ENCODE data around the gene NDOR1. TPM values are rescaled to one million over a fixed set of nuclear protein-coding genes. Genes with fewer than 3 reads are reported as not detected.

The NDOR1 gene
- total and polyA plus RNA-seq, 2 of the 8 experiments (the other 6 are each of a cell fraction or from before 2014, with no cell fraction given) = 25.7 to 32.3 TPM

DNA sequence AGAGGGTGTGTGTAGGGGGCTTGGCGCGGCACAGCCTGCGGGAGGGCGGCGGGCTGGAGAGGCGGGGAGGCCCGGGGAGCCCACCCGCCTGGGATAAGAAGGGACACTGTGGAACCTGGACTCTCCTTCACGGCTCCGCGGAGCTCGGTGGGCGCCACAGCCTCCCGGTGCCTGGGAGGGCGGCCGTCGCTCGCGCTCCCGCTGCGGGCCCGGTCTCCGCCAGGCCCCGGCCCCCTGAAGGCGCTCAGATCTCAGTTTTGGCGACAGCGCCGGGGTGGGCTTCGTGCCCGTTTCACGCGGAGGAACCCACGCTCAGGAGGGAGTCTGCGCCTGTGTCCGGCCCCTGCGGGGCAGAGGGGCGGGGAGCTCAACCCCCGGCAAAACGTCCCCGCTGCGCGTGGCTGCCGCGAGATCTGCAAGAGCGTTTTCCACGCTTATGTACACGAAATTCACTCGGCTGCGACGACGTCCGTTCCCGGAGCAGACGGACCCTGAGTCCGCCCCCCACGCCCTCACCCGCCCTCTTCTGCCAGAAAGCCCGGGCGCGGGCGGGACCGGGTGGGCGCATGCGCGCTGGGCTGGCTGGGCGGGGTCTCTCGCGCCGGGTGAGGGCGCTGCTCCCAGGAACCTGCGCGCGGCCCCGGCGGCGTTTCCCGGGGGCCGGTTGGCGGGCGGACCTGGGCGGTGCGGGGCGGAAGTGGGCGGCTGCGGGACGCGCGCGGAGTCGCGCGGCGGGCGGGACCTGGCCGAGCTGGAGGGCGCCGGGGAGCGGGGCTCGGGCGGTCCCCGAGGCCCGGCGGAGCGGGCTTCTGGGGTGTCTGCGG is 49.3 kb downstream of the NDOR1 start, which contains the start of gene NELFB (continued):
- TF ChIP-seq TAF7 (optimal IDR thresholded peaks at IDR 0.05; ENCODE audit: borderline replicate concordance, low read depth, low read length) = peak; percentile 53
- TF ChIP-seq, protein P1, sequence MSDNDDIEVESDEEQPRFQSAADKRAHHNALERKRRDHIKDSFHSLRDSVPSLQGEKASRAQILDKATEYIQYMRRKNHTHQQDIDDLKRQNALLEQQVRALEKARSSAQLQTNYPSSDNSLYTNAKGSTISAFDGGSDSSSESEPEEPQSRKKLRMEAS (IDR thresholded peaks at IDR 0.05) = 0 out of 2 replicates have a peak, but pooled peaks have one; percentile 6
- TF ChIP-seq, protein P2, sequence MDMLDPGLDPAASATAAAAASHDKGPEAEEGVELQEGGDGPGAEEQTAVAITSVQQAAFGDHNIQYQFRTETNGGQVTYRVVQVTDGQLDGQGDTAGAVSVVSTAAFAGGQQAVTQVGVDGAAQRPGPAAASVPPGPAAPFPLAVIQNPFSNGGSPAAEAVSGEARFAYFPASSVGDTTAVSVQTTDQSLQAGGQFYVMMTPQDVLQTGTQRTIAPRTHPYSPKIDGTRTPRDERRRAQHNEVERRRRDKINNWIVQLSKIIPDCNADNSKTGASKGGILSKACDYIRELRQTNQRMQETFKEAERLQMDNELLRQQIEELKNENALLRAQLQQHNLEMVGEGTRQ (IDR thresholded peaks at IDR 0.05; ENCODE audit: low read length) = no peak
- peak; percentile 38; the same call in 1 of the 2 replicates for TF ChIP-seq TBP (IDR thresholded peaks at IDR 0.05; ENCODE audit: low read depth, low read length)
- 0 out of 2 replicates have a peak, but pooled peaks have one; percentile 13 for TF ChIP-seq SRF (IDR thresholded peaks at IDR 0.05; ENCODE audit: low read depth, low read length)
- TF ChIP-seq KDM4A (IDR thresholded peaks at IDR 0.05; ENCODE audit: low read depth, low read length, severe bottlenecking) = peak; percentile 60
- TF ChIP-seq, protein P3, sequence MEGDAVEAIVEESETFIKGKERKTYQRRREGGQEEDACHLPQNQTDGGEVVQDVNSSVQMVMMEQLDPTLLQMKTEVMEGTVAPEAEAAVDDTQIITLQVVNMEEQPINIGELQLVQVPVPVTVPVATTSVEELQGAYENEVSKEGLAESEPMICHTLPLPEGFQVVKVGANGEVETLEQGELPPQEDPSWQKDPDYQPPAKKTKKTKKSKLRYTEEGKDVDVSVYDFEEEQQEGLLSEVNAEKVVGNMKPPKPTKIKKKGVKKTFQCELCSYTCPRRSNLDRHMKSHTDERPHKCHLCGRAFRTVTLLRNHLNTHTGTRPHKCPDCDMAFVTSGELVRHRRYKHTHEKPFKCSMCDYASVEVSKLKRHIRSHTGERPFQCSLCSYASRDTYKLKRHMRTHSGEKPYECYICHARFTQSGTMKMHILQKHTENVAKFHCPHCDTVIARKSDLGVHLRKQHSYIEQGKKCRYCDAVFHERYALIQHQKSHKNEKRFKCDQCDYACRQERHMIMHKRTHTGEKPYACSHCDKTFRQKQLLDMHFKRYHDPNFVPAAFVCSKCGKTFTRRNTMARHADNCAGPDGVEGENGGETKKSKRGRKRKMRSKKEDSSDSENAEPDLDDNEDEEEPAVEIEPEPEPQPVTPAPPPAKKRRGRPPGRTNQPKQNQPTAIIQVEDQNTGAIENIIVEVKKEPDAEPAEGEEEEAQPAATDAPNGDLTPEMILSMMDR (IDR thresholded peaks at IDR 0.05; ENCODE audit: control extremely low read depth in 1 of 3, insufficient read depth in 1 of 3, low read depth in 1 of 3, low read length in 3 of 3) = peak in 1 of 3 experiments; percentile 2; a peak in 1 of 4 replicates
- TF ChIP-seq POLR2AphosphoS5 (IDR thresholded peaks at IDR 0.05; ENCODE audit: low read depth, low read length) = 0 out of 2 replicates have a peak, but pooled peaks have one; percentile 30
- 0 out of 2 replicates have a peak, but pooled peaks have one; percentile 23 for TF ChIP-seq CREB1 (IDR thresholded peaks at IDR 0.05)
- TF ChIP-seq HDAC2 (IDR thresholded peaks at IDR 0.05; ENCODE audit: borderline replicate concordance in 1 of 2, low read depth in 2 of 2, low read length in 2 of 2) = 0 out of 4 replicates have a peak, but pooled peaks of 1 of the 2 experiments have one; percentile 23
- TF ChIP-seq, protein P4, sequence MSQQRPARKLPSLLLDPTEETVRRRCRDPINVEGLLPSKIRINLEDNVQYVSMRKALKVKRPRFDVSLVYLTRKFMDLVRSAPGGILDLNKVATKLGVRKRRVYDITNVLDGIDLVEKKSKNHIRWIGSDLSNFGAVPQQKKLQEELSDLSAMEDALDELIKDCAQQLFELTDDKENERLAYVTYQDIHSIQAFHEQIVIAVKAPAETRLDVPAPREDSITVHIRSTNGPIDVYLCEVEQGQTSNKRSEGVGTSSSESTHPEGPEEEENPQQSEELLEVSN (IDR thresholded peaks at IDR 0.05) = 0 out of 2 replicates have a peak, but pooled peaks have one; percentile 7
- TF ChIP-seq KDM5A (IDR thresholded peaks at IDR 0.05; ENCODE audit: low read length) = 0 out of 2 replicates have a peak, but pooled peaks have one; percentile 14
- TF ChIP-seq PHF8 (conservative IDR thresholded peaks at IDR 0.05; ENCODE audit: low read depth, low read length) = peak; percentile 89
- TF ChIP-seq SAP30 (IDR thresholded peaks at IDR 0.05; ENCODE audit: insufficient read depth, insufficient replicate concordance, low read length) = no peak
- peak in 1 of 2 experiments; percentile 43; a peak in 1 of 3 replicates for TF ChIP-seq POLR2A (IDR thresholded peaks at IDR 0.05; ENCODE audit: control extremely low read depth in 1 of 2, low read depth in 2 of 2, low read length in 2 of 2)
- peak; percentile 86 for TF ChIP-seq TAF1 (IDR thresholded peaks at IDR 0.05; ENCODE audit: low read depth, low read length)

All from H1 (cell line).